Prostate gland (tissue), 2 donors: ENCODE results near the gene CERS6. TPM values are rescaled to one million over a fixed set of nuclear protein-coding genes. Genes with fewer than 3 reads are reported as not detected.

Source experiments
- DNase-seq: peaks from one replicate; pipeline ENCODE4 v3.0.0-alpha.2; 2019; ENCODE audit warnings: low spot score
- H3K27ac ChIP-seq, 2 donors: fragments of 200-600 bp; sonication (generic); 2 replicates each; pipeline ENCODE4 v1.5.1; 2017 to 2019
- H3K27me3 ChIP-seq: fragments of 200-600 bp; sonication (generic); replicated peaks from 2 replicates; pipeline ENCODE4 v1.5.1; 2019; ENCODE audit not compliant: insufficient read depth
- H3K36me3 ChIP-seq, 2 donors: fragments of 200-600 bp; sonication (generic); 1 replicate in 1 of 2; 2 replicates in 1 of 2; pipeline versions ENCODE4 v1.5.1 to v1.8.1; 2017 to 2019
- H3K4me1 ChIP-seq: fragments of 200-600 bp; sonication (generic); replicated peaks from 2 replicates; pipeline ENCODE4 v1.5.1; 2019
- H3K4me3 ChIP-seq, 2 donors: fragments of 200-600 bp; sonication (generic); 2 replicates each; pipeline ENCODE4 v1.5.1; 2017 to 2019
- H3K9me3 ChIP-seq: fragments of 200-600 bp; sonication (generic); 2 replicates; pipeline ENCODE4 v1.5.1; 2017
- CTCF ChIP-seq, 4 experiments: fragments of 200-600 bp in 2 of 4; fragments of 450-650 bp in 2 of 4; sonication (generic) in 2 of 4; IDR thresholded peaks; 1 replicate in 3 of 4; 2 replicates in 1 of 4; pipeline ENCODE4 v1.5.1; 2016 to 2019; ENCODE audit warnings: antibody characterized with exemption in 4 of 4, mild to moderate bottlenecking in 2 of 4, moderate library complexity in 2 of 4
- POLR2A ChIP-seq: fragments of 450-650 bp; IDR thresholded peaks from one replicate; pipeline ENCODE4 v1.6.1; 2016; ENCODE audit warnings: antibody characterized with exemption, mild to moderate bottlenecking
- POLR2AphosphoS5 ChIP-seq: sonication (generic); formaldehyde crosslinking; IDR thresholded peaks from one replicate; pipeline ENCODE4 v1.6.1; 2017; ENCODE audit warnings: antibody characterized with exemption
- WGBS: methylation state at CpG from one replicate; pipeline ENCODE4 v1.1.5; 2018; 5-methylcytosine and 5-hydroxymethylcytosine counted together
- intact Hi-C: fragments of 100-400 bp; cut with DNase I; formaldehyde crosslinking; loops from one replicate; pipeline ENCODE4 v1.14.2; 2022
- total RNA-seq, 2 donors: library from RNA; depleted of rRNA; stranded (reverse); fragments of >200 nt; gene quantifications; one replicate each; pipeline ENCODE4 v1.1.0, GENCODE V29; 2016

The CERS6 gene
- total RNA-seq, 2 donors from 2014 or later = 30.1 to 67.8 TPM

DNA sequence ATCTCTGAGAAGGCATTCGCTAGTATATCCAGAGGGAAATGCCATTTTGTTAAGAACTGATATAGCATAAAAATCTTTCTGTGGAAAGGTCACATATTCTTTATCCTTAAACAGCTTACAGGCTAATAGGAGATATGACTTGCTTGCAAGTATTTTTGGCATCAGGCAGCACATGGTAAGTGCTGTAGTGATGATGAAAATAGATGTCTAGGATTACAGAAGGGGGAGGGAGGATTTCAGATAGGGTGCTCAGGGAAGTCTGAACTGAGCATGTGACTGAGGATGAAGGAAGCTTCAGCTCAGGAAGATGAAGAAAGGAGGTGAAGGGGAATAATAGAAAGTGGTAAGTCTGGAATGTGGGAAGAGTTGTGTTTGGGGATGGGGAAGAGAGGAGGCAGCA is 187.9 kb downstream of the CERS6 start:
- Histone ChIP-seq H3K4me3 (no peak overlapping the region), H3K27ac (no peak overlapping the region), H3K36me3 (no peaks in the 10 kb centered on the region), H3K27me3 (no peaks in the 10 kb centered on the region), H3K9me3 (no peaks in the 10 kb centered on the region), H3K4me1 (no peaks in the 10 kb centered on the region)
- WGBS = 100% methylated on average over 1 of the region's 1 CpG
- TF ChIP-seq CTCF (IDR thresholded peaks at IDR 0.05) (no peak), POLR2A (no peak), POLR2AphosphoS5 (no peak)
- no peak for DNase-seq
- intact Hi-C loops = no loop called here

DNA sequence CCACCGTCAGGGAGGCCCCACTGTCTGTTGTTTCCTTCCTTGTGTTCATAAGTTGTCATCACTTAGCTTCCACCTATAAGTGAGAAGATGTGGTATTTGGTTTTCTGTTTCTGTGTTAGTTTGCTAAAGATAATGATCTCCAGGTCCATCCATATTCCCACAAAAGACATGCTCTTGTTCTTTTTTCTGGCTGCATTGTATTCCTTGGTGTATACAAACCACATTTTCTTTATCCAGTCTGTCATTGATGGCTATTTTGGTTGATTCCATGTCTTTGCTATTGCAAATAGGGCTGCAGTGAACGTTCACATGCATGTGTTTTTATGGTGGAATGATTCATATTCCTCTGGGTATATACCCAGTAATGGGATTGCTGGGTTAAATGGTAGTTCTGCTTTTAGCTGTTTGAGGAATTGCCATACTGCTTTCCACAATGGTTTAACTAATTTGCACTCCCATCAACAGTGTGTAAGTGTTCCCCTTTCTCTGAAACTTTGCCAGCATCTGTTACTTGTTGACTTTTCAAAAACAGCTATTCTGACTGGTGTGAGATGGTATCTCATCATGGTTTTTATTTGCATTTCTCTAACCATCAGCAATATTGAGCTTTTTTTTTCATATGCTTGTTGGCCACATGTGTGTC is 189.7 kb downstream of the CERS6 start:
- no peaks in the 10 kb centered on the region for H3K27me3 ChIP-seq
- WGBS = 83% methylated on average over 2 of the region's 2 CpGs
- H3K4me1 ChIP-seq = no peaks in the 10 kb centered on the region
- TF ChIP-seq CTCF (IDR thresholded peaks at IDR 0.05) (no peak), POLR2A (no peak), POLR2AphosphoS5 (no peak)
- H3K9me3 ChIP-seq = no peaks in the 10 kb centered on the region
- H3K27ac ChIP-seq = no peak overlapping the region
- H3K4me3 ChIP-seq = no peak overlapping the region
- DNase-seq = no peak
- H3K36me3 ChIP-seq = no peaks in the 10 kb centered on the region
- intact Hi-C loops = no loop called here

- no peak overlapping the region for H3K27ac ChIP-seq
- 31% methylated on average over 5 of the region's 5 CpGs for WGBS
- no peaks in the 10 kb centered on the region for H3K27me3 ChIP-seq
- DNase-seq = no peak
- intact Hi-C loops = no loop called here
- no peaks in the 10 kb centered on the region for H3K9me3 ChIP-seq
- no peaks in the 10 kb centered on the region for H3K36me3 ChIP-seq
- TF ChIP-seq POLR2A = no peak
- no peak for TF ChIP-seq POLR2AphosphoS5
- no peak for TF ChIP-seq CTCF (IDR thresholded peaks at IDR 0.05)
- peaks cover 6% of the 10 kb centered on the region for H3K4me1 ChIP-seq
- no peak overlapping the region for H3K4me3 ChIP-seq
Observed at GRCh38 chr2:168649105-168649504, 193.0 kb downstream of the CERS6 start.

DNA sequence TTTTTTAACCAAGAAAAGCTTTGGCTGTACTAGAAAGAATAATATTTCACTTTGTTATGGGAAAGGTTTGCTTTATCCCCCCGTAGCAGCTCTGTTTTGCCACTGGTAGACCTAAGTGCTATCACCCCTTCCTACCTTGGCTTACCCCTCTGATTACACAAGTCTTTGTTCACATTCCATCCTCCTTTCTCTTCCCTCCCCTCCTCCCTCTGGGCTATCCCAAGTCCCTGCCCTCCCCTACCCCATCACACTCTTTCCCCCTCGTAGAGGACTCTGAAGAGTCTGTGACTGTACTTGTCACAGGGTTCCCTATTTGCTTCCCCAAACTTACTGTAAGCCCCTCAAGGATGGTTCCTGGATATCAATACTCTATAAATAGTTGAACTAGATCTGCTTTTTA is 193.5 kb downstream of the CERS6 start:
- 60% methylated on average over 2 of the region's 2 CpGs for WGBS
- DNase-seq = no peak
- intact Hi-C loops = no loop called here
- TF ChIP-seq POLR2A = no peak
- TF ChIP-seq POLR2AphosphoS5 = no peak
- TF ChIP-seq CTCF (IDR thresholded peaks at IDR 0.05) = no peak
- H3K27ac ChIP-seq = no peak overlapping the region
- no peaks in the 10 kb centered on the region for H3K27me3 ChIP-seq
- H3K4me1 ChIP-seq = peaks cover 6% of the 10 kb centered on the region
- H3K4me3 ChIP-seq = no peak overlapping the region
- H3K36me3 ChIP-seq = no peaks in the 10 kb centered on the region
- H3K9me3 ChIP-seq = no peaks in the 10 kb centered on the region

GRCh38 chr2:168650139-168650538 is 194.1 kb downstream of the CERS6 start:
- Histone ChIP-seq H3K36me3 (no peaks in the 10 kb centered on the region), H3K9me3 (no peaks in the 10 kb centered on the region), H3K27me3 (no peaks in the 10 kb centered on the region), H3K4me3 (no peak overlapping the region), H3K4me1 (peaks cover 6% of the 10 kb centered on the region), H3K27ac (no peak overlapping the region)
- TF ChIP-seq POLR2AphosphoS5 (no peak), POLR2A (no peak), CTCF (IDR thresholded peaks at IDR 0.05) (no peak)
- intact Hi-C loops = no loop called here
- WGBS = 56% methylated on average over 1 of the region's 1 CpG
- DNase-seq = no peak
